GM12878 (cell line): ENCODE measurements around the gene ACSM6.

Experiments used
- EGR1 ChIP-seq, 2 experiments: IDR thresholded peaks; 1 replicate in 1 of 2; 2 replicates in 1 of 2; pipeline ENCODE4 v1.6.1; 2011 to 2012; ENCODE audit warnings: low read depth in 2 of 2, low read length in 2 of 2, borderline replicate concordance in 1 of 2, mild to moderate bottlenecking in 1 of 2, moderate library complexity in 1 of 2
- EP300 ChIP-seq, 2 experiments: fragments of 150-350 bp in 1 of 2; IDR thresholded peaks; 2 replicates each; pipeline ENCODE4 v1.6.1; 2011 to 2012; ENCODE audit warnings: low read depth in 2 of 2, low read length in 2 of 2, borderline replicate concordance in 1 of 2, improper control_type of control experiment in 1 of 2, inconsistent platforms in 1 of 2; ENCODE audit not compliant: control insufficient read depth in 1 of 2
- MYC ChIP-seq: IDR thresholded peaks from 2 replicates; pipeline ENCODE4 v1.6.1; 2011; ENCODE audit warnings: mild to moderate bottlenecking, low read length, moderate library complexity, inconsistent platforms; ENCODE audit not compliant: insufficient read depth, insufficient replicate concordance, insufficient read length, severe bottlenecking
- RFX5 ChIP-seq: IDR thresholded peaks from 2 replicates; pipeline ENCODE4 v1.6.1; 2011; ENCODE audit warnings: low read depth, low read length, improper control_type of control experiment
- TCF3 ChIP-seq: IDR thresholded peaks from 2 replicates; pipeline ENCODE4 v1.6.1; 2012; ENCODE audit warnings: low read depth, mild to moderate bottlenecking, low read length, borderline replicate concordance; ENCODE audit not compliant: insufficient read depth
- TF ChIP-seq, protein P1 (sequence below), 3 experiments: IDR thresholded peaks in 2 of 3; conservative IDR thresholded peaks in 1 of 3; 2 replicates each; pipeline ENCODE4 v1.5.1; 2011; ENCODE audit warnings: low read depth in 3 of 3, low read length in 3 of 3, mild to moderate bottlenecking in 3 of 3, control low read depth in 2 of 3, moderate library complexity in 2 of 3, inconsistent platforms in 1 of 3, mixed read lengths in 1 of 3; ENCODE audit not compliant: control insufficient read depth in 2 of 3, insufficient read depth in 1 of 3; ENCODE audit errors: extremely low read depth in 1 of 3

GRCh38 chr10:95254629-95255028, 60.6 kb downstream of the ACSM6 start:
- TF ChIP-seq EP300 (IDR thresholded peaks at IDR 0.05; ENCODE audit: borderline replicate concordance in 1 of 2, control insufficient read depth in 1 of 2, low read depth in 2 of 2, low read length in 2 of 2) (no peak), MYC (no peak), RFX5 (no peak), TCF3 (no peak), EGR1 (IDR thresholded peaks at IDR 0.05; ENCODE audit: borderline replicate concordance in 1 of 2, low read depth in 2 of 2, low read length in 2 of 2) (no peak)
- TF ChIP-seq, protein P1, sequence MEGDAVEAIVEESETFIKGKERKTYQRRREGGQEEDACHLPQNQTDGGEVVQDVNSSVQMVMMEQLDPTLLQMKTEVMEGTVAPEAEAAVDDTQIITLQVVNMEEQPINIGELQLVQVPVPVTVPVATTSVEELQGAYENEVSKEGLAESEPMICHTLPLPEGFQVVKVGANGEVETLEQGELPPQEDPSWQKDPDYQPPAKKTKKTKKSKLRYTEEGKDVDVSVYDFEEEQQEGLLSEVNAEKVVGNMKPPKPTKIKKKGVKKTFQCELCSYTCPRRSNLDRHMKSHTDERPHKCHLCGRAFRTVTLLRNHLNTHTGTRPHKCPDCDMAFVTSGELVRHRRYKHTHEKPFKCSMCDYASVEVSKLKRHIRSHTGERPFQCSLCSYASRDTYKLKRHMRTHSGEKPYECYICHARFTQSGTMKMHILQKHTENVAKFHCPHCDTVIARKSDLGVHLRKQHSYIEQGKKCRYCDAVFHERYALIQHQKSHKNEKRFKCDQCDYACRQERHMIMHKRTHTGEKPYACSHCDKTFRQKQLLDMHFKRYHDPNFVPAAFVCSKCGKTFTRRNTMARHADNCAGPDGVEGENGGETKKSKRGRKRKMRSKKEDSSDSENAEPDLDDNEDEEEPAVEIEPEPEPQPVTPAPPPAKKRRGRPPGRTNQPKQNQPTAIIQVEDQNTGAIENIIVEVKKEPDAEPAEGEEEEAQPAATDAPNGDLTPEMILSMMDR (IDR thresholded peaks at IDR 0.05 in 2 of 3, conservative IDR thresholded peaks at IDR 0.05 in 1 of 3; ENCODE audit: control insufficient read depth in 2 of 3, extremely low read depth in 1 of 3, insufficient read depth in 1 of 3, low read depth in 3 of 3, low read length in 3 of 3): no peak
